Vagina (tissue), 2 donors: ENCODE results near the gene CTBP1.

ENCODE experiments used
- CTCF ChIP-seq, 3 experiments: fragments of 450-650 bp in 2 of 3; fragments of 200-600 bp in 1 of 3; sonication (generic) in 1 of 3; IDR thresholded peaks; one replicate each; pipeline ENCODE4 v1.5.1; 2017 to 2019; ENCODE audit warnings: antibody characterized with exemption in 3 of 3, mild to moderate bottlenecking in 2 of 3, moderate library complexity in 2 of 3
- POLR2A ChIP-seq, 2 donors: fragments of 450-650 bp; IDR thresholded peaks; one replicate each; pipeline ENCODE4 v1.6.1; 2017; ENCODE audit warnings: antibody characterized with exemption in 2 of 2, mild to moderate bottlenecking in 2 of 2, moderate library complexity in 2 of 2

GRCh38 chr4:1195109-1195671, 53.7 kb downstream of the CTBP1 start:
- TF ChIP-seq POLR2A (IDR thresholded peaks at IDR 0.05): no peak
- no peak for TF ChIP-seq CTCF (IDR thresholded peaks at IDR 0.05)
